ENCODE data around the gene FAXC. TPM values are rescaled to one million over a fixed set of nuclear protein-coding genes. Genes with fewer than 3 reads are reported as not detected.

FAXC gene
- total and polyA plus RNA-seq, 7 donors: 0.36 to 0.73 (median 0.64) TPM; not detected in 4

GRCh38 chr6:99364026-99364425, 14.6 kb upstream of the FAXC start:
- intact Hi-C loops (cut with DNase I): no loop called here
- H3K4me3 ChIP-seq: no peak overlapping the region
- TF ChIP-seq, protein P1, sequence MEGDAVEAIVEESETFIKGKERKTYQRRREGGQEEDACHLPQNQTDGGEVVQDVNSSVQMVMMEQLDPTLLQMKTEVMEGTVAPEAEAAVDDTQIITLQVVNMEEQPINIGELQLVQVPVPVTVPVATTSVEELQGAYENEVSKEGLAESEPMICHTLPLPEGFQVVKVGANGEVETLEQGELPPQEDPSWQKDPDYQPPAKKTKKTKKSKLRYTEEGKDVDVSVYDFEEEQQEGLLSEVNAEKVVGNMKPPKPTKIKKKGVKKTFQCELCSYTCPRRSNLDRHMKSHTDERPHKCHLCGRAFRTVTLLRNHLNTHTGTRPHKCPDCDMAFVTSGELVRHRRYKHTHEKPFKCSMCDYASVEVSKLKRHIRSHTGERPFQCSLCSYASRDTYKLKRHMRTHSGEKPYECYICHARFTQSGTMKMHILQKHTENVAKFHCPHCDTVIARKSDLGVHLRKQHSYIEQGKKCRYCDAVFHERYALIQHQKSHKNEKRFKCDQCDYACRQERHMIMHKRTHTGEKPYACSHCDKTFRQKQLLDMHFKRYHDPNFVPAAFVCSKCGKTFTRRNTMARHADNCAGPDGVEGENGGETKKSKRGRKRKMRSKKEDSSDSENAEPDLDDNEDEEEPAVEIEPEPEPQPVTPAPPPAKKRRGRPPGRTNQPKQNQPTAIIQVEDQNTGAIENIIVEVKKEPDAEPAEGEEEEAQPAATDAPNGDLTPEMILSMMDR (IDR thresholded peaks at IDR 0.05): no peak
- no peak overlapping the region for H3K27ac ChIP-seq
- no peaks in the 10 kb centered on the region for H3K27me3 ChIP-seq (ENCODE audit: insufficient read depth in 3 of 3, low read length in 2 of 3)
- ATAC-seq: no peak
- H3K36me3 ChIP-seq (ENCODE audit: insufficient read depth in 1 of 2, low read depth in 1 of 2): peaks cover 0 to 5% of the 10 kb centered on the region in 2 donors
- no peaks in the 10 kb centered on the region for H3K4me1 ChIP-seq
- WGBS, 3 donors: 82 to 93% (median 84%) methylated on average over 5 of the region's 5 CpGs
- DNase-seq: no peak
- no peaks in the 10 kb centered on the region for H3K9me3 ChIP-seq

DNA sequence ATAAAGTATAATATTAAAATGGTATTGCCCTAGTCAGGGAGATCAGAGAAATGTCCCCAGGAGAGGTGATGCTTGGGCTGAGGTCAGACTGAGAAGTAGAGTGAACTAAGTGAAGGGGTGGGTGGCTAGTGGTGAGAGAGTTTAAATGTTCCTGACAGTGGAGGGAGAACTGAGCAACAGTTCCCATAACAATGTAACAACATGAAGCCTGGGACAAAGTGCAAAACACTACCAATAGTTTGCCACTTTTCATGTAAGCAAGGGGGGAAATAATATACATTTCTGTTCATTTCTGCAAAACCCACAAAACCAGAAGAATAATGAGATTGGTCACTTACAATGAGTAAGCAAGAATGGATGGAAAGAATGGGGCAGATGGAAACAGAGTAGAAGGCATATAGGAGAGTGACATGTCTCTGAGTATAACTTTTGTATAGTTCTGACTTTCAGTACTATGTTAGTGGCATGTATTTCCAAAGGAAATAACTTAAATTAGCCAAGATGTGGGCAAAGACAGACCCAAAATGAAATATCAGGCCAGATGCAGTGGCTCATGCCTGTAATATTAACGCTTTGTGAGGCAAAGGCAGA, 13.3 kb upstream of the FAXC start:
- Histone ChIP-seq H3K4me3 (no peak overlapping the region), H3K4me1 (no peaks in the 10 kb centered on the region), H3K36me3 (ENCODE audit: insufficient read depth in 1 of 2, low read depth in 1 of 2) (no peaks in the 10 kb centered on the region), H3K9me3 (no peaks in the 10 kb centered on the region), H3K27ac (no peak overlapping the region), H3K27me3 (ENCODE audit: insufficient read depth in 3 of 3, low read length in 2 of 3) (no peaks in the 10 kb centered on the region)
- WGBS, 3 donors: 90 to 96% (median 92%) methylated on average over 1 of the region's 1 CpG
- ATAC-seq (no peak), DNase-seq (no peak)
- intact Hi-C loops (cut with DNase I): no loop called here
- TF ChIP-seq, protein P1 (IDR thresholded peaks at IDR 0.05): no peak

GRCh38 chr6:99359800-99360199, 10.3 kb upstream of the FAXC start:
- Histone ChIP-seq H3K27me3 (ENCODE audit: insufficient read depth in 3 of 3, low read length in 2 of 3) (peaks cover 0 to 5% (median 0%) of the 10 kb centered on the region in 3 donors), H3K36me3 (ENCODE audit: insufficient read depth in 1 of 2, low read depth in 1 of 2) (no peaks in the 10 kb centered on the region), H3K4me1 (no peaks in the 10 kb centered on the region), H3K4me3 (no peak overlapping the region), H3K27ac (no peak overlapping the region), H3K9me3 (no peaks in the 10 kb centered on the region)
- no peak for DNase-seq
- 68 to 74% (median 74%) methylated on average over 1 of the region's 1 CpG for WGBS, 3 donors
- TF ChIP-seq, protein P1 (IDR thresholded peaks at IDR 0.05): no peak
- intact Hi-C loops (cut with DNase I): loop anchor here in 1 of 2 donors (5.0 kb wide), 1 partner anchor 487 kb away; no protein-coding TSS in a partner anchor
- no peak for ATAC-seq

DNA sequence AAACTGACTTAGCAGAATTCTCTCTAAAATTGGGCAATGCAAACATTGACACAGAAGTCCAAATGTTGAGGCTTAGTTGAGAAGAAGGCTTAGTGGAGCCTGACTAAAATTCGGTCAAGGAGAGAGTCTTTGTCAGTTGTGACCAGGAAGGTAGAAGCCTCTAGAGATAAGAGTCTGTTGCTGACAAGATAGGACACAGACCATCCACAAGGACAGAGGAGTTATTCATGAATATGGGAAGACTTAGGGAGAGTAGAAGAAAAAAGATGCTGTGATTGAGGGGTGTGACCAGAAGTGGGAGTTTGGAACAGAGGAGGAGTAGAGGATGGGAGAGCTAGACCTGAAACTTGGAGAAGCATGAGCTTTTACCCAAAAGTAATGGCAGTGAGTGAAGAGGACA, 7.2 kb upstream of the FAXC start:
- H3K27me3 ChIP-seq (ENCODE audit: insufficient read depth in 3 of 3, low read length in 2 of 3): peaks cover 2 to 23% (median 4%) of the 10 kb centered on the region in 3 donors
- 75 to 96% (median 80%) methylated on average over 1 of the region's 1 CpG for WGBS, 3 donors
- intact Hi-C loops (cut with DNase I): loop anchor here in 1 of 2 donors (5.0 kb wide), 1 partner anchor 484 kb away; no protein-coding TSS in a partner anchor

More for the DNA sequence above, 7.2 kb upstream of the FAXC start:
- Histone ChIP-seq H3K36me3 (ENCODE audit: insufficient read depth in 1 of 2, low read depth in 1 of 2) (no peaks in the 10 kb centered on the region), H3K4me3 (no peak overlapping the region), H3K9me3 (no peaks in the 10 kb centered on the region), H3K4me1 (no peaks in the 10 kb centered on the region), H3K27ac (no peak overlapping the region)
- DNase-seq (no peak), ATAC-seq (no peak)
- TF ChIP-seq, protein P1 (IDR thresholded peaks at IDR 0.05): no peak

Measured in psoas muscle (tissue), 8 donors.